Measurements from ENCODE around the gene SLC10A1. TPM values are rescaled to one million over a fixed set of nuclear protein-coding genes. Genes with fewer than 3 reads are reported as not detected.

Gene SLC10A1
- total RNA-seq, 2 experiments from 2014 or later = not detected

DNA sequence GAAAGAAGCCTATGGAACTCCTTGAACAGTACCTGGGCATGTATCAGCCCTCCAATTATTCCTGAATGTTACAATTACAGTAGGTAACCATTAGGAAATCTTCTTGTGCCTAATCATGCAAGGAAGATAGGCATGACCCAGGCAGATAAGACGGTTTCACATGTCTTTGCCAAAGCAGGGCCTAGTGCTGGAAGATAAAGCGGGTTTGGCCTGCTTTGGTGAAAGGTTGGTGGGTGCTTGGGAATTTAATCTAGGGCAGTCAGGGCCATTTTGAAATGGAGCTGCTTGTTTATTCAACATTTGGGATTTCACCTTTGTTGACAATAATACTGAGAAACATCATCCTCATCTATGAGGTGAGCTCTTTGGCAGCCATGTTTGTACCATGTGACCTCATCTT is 42.6 kb downstream of the SLC10A1 start:
- Histone ChIP-seq H3K79me2 (ENCODE audit: insufficient read depth, low read depth, low read length) (no peaks in the 10 kb centered on the region), H4K20me1 (ENCODE audit: insufficient read depth, low read length) (no peaks in the 10 kb centered on the region), H3K4me1 (ENCODE audit: insufficient read depth, low read length, poor library complexity, severe bottlenecking) (peaks cover 8% of the 10 kb centered on the region), H3K9me3 (ENCODE audit: low read length) (no peaks in the 10 kb centered on the region), H3K4me2 (ENCODE audit: low read length) (no peak overlapping the region), H3K4me3 (ENCODE audit: low read depth, low read length, poor library complexity, severe bottlenecking) (no peak overlapping the region), H2AFZ (ENCODE audit: low read length) (0 out of 2 replicates have a peak overlapping the region, but pooled peaks have one; percentile 2), H3K9me2 (ENCODE audit: insufficient read depth, low read length) (no peaks in the 10 kb centered on the region), H3K27ac (ENCODE audit: low read depth, low read length, poor library complexity, severe bottlenecking) (no peak overlapping the region), H3K36me3 (ENCODE audit: insufficient read depth, low read length) (no peaks in the 10 kb centered on the region)
- intact Hi-C loops (cut with micrococcal nuclease; ENCODE audit: unreplicated experiment) = no loop called here
- no peak for DNase-seq (ENCODE audit: low spot score)
- POLR2A ChIA-PET = interaction anchor here (0.6 to 2.2 kb wide), 4 partner anchors 10 to 212 kb away, joined by 3 to 8 read pairs (median 6); partner anchors contain the start of gene SRSF5
- TF ChIP-seq, protein P1, sequence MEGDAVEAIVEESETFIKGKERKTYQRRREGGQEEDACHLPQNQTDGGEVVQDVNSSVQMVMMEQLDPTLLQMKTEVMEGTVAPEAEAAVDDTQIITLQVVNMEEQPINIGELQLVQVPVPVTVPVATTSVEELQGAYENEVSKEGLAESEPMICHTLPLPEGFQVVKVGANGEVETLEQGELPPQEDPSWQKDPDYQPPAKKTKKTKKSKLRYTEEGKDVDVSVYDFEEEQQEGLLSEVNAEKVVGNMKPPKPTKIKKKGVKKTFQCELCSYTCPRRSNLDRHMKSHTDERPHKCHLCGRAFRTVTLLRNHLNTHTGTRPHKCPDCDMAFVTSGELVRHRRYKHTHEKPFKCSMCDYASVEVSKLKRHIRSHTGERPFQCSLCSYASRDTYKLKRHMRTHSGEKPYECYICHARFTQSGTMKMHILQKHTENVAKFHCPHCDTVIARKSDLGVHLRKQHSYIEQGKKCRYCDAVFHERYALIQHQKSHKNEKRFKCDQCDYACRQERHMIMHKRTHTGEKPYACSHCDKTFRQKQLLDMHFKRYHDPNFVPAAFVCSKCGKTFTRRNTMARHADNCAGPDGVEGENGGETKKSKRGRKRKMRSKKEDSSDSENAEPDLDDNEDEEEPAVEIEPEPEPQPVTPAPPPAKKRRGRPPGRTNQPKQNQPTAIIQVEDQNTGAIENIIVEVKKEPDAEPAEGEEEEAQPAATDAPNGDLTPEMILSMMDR (conservative IDR thresholded peaks at IDR 0.05; ENCODE audit: low read length) = no peak
- TF ChIP-seq EZH2phosphoT487 (IDR thresholded peaks at IDR 0.05; ENCODE audit: borderline replicate concordance, low read depth, low read length) = no peak
- CTCF ChIA-PET (ENCODE audit: unreplicated experiment) = interaction anchor here (0.5 kb wide), 1 partner anchor 56 kb away, joined by 3 read pairs; no protein-coding TSS in a partner anchor
- no TSS peak for BruUV-seq (replicated peaks)

DNA sequence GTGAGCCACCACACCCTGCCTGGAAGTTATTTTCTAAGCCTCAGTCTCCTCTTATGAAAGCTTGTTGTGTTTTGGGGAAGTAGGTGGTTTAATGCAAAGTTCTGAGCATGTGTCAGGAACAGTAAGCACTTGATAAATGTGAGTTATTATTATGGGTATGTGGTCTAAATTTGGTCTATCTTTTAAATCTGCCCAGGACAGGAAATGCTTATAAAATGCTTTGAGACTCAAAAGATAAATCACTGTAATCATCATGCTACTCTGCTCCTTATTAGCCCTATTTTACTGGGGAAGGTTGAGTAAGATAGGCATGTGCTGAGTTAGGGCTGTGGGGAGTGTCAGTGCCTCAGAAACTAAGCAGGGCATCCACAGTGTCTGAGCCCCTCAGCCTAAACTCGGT is 43.2 kb downstream of the SLC10A1 start:
- H2AFZ ChIP-seq (ENCODE audit: low read length) = 0 out of 2 replicates have a peak overlapping the region, but pooled peaks have one; percentile 2
- H3K4me3 ChIP-seq (ENCODE audit: low read depth, low read length, poor library complexity, severe bottlenecking) = no peak overlapping the region
- TF ChIP-seq, protein P1 (conservative IDR thresholded peaks at IDR 0.05; ENCODE audit: low read length) = no peak
- TF ChIP-seq EZH2phosphoT487 (IDR thresholded peaks at IDR 0.05; ENCODE audit: borderline replicate concordance, low read depth, low read length) = no peak
- peaks cover 8% of the 10 kb centered on the region for H3K4me1 ChIP-seq (ENCODE audit: insufficient read depth, low read length, poor library complexity, severe bottlenecking)
- intact Hi-C loops (cut with micrococcal nuclease; ENCODE audit: unreplicated experiment) = no loop called here
- no peaks in the 10 kb centered on the region for H3K36me3 ChIP-seq (ENCODE audit: insufficient read depth, low read length)
- POLR2A ChIA-PET = interaction anchor here (0.7 to 2.2 kb wide), 5 partner anchors 13 to 556 kb away, joined by 5 to 7 read pairs (median 6); partner anchors contain the start of gene SRSF5
- no peaks in the 10 kb centered on the region for H3K9me3 ChIP-seq (ENCODE audit: low read length)
- H3K27ac ChIP-seq (ENCODE audit: low read depth, low read length, poor library complexity, severe bottlenecking) = no peak overlapping the region
- no peaks in the 10 kb centered on the region for H3K9me2 ChIP-seq (ENCODE audit: insufficient read depth, low read length)
- CTCF ChIA-PET (ENCODE audit: unreplicated experiment) = no interaction called here
- BruUV-seq (replicated peaks) = no TSS peak
- no peaks in the 10 kb centered on the region for H3K79me2 ChIP-seq (ENCODE audit: insufficient read depth, low read depth, low read length)
- no peaks in the 10 kb centered on the region for H4K20me1 ChIP-seq (ENCODE audit: insufficient read depth, low read length)
- peak; percentile 17 for DNase-seq (ENCODE audit: low spot score)
- H3K4me2 ChIP-seq (ENCODE audit: low read length) = no peak overlapping the region

DNA sequence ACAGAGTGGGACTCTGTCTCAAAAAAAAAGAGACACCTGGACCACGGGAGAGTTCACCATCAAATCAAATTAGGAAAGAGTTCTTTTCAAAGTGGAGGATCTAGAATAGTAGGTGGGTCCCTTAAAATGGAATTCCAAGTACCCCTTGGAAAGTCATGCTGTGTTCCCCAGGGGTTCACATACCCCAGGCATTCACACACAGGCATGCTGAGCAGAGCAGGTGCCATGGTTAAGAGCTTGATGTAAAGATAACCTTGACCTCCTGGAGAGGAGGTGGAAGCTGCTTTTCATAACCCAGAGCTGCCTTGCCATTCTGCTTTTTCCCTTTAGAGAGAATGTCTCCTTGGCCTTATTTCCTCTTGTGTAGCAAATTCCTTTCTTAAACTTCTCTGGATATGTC is 44.3 kb downstream of the SLC10A1 start:
- DNase-seq (ENCODE audit: low spot score) = no peak
- Histone ChIP-seq H3K9me2 (ENCODE audit: insufficient read depth, low read length) (no peaks in the 10 kb centered on the region), H3K4me3 (ENCODE audit: low read depth, low read length, poor library complexity, severe bottlenecking) (no peak overlapping the region), H3K4me1 (ENCODE audit: insufficient read depth, low read length, poor library complexity, severe bottlenecking) (peaks cover 8% of the 10 kb centered on the region), H4K20me1 (ENCODE audit: insufficient read depth, low read length) (no peaks in the 10 kb centered on the region), H3K36me3 (ENCODE audit: insufficient read depth, low read length) (no peaks in the 10 kb centered on the region), H3K9me3 (ENCODE audit: low read length) (no peaks in the 10 kb centered on the region), H3K27ac (ENCODE audit: low read depth, low read length, poor library complexity, severe bottlenecking) (no peak overlapping the region), H2AFZ (ENCODE audit: low read length) (no peak overlapping the region), H3K4me2 (ENCODE audit: low read length) (no peak overlapping the region), H3K79me2 (ENCODE audit: insufficient read depth, low read depth, low read length) (no peaks in the 10 kb centered on the region)
- TF ChIP-seq EZH2phosphoT487 (IDR thresholded peaks at IDR 0.05; ENCODE audit: borderline replicate concordance, low read depth, low read length) = no peak
- TF ChIP-seq, protein P1 (conservative IDR thresholded peaks at IDR 0.05; ENCODE audit: low read length) = no peak
- BruUV-seq (replicated peaks) = no TSS peak
- CTCF ChIA-PET (ENCODE audit: unreplicated experiment) = no interaction called here
- POLR2A ChIA-PET = interaction anchor here (0.7 to 1.8 kb wide), 4 partner anchors 14 to 295 kb away, joined by 3 to 8 read pairs (median 4); partner anchors contain the start of gene SRSF5
- intact Hi-C loops (cut with micrococcal nuclease; ENCODE audit: unreplicated experiment) = no loop called here

Measured in OCI-LY7 (cell line).